HG03558 (cell line): ENCODE measurements around the gene CD180.
"Not testable (repeated sequence)": the region's sequence is repeated elsewhere in the genome, so short reads cannot be mapped to it uniquely, and the experiment has no call there.

Experiments
- ATAC-seq: cut with Tn5 transposase; IDR thresholded peaks from one replicate; pipeline ENCODE4 v1.9.1; 2021; ENCODE audit warnings: moderate number of reproducible peaks; ENCODE audit not compliant: unreplicated experiment; ENCODE audit errors: extremely low read depth

The CD180 gene

GRCh38 chr5:67190861-67191260 lies 5.7 kb downstream of the CD180 start:
- ATAC-seq: no peak

GRCh38 chr5:67190410-67190809 lies 6.2 kb downstream of the CD180 start:
- ATAC-seq: no peak

GRCh38 chr5:67189931-67190330 lies 6.7 kb downstream of the CD180 start:
- ATAC-seq: no peak

- no peak for ATAC-seq
Observed at GRCh38 chr5:67189079-67189354, 7.6 kb downstream of the CD180 start.

- ATAC-seq: no peak
Observed at GRCh38 chr5:67188274-67189078, 8.1 kb downstream of the CD180 start.

- ATAC-seq: no peak
Observed at GRCh38 chr5:67187006-67187715, 9.4 kb downstream of the CD180 start.

GRCh38 chr5:67183859-67184258 lies 12.7 kb downstream of the CD180 start:
- no peak for ATAC-seq

GRCh38 chr5:67182301-67182790 lies 14.3 kb downstream of the CD180 start:
- ATAC-seq: no peak

GRCh38 chr5:67181648-67182221 lies 14.9 kb downstream of the CD180 start:
- no peak for ATAC-seq

- ATAC-seq: no peak
Observed at GRCh38 chr5:67179697-67180361, 16.8 kb downstream of the CD180 start.

- ATAC-seq: no peak
Observed at GRCh38 chr5:67178966-67179365, 17.6 kb downstream of the CD180 start.

GRCh38 chr5:67178085-67178484 lies 18.5 kb downstream of the CD180 start:
- ATAC-seq: no peak

GRCh38 chr5:67176936-67177335 lies 19.7 kb downstream of the CD180 start:
- ATAC-seq: no peak

GRCh38 chr5:67173959-67174358 lies 22.6 kb downstream of the CD180 start:
- ATAC-seq: no peak

GRCh38 chr5:67173351-67173750 lies 23.2 kb downstream of the CD180 start:
- ATAC-seq: not testable (repeated sequence)

GRCh38 chr5:67170767-67171166 lies 25.8 kb downstream of the CD180 start:
- no peak for ATAC-seq

GRCh38 chr5:67168069-67168468 lies 28.5 kb downstream of the CD180 start:
- ATAC-seq: no peak

- ATAC-seq: peak; percentile 28
Observed at GRCh38 chr5:67166460-67167285, 29.9 kb downstream of the CD180 start.

GRCh38 chr5:67165526-67166459 lies 30.8 kb downstream of the CD180 start:
- ATAC-seq: peak; percentile 63
